T-cell (primary cell): ENCODE data around the gene POU2F3. TPM values are rescaled to one million over a fixed set of nuclear protein-coding genes. Genes with fewer than 3 reads are reported as not detected.

Source experiments
- ATAC-seq, 4 experiments: fragments of 200-7000 bp in 3 of 4; fragments of 150-1000 bp in 1 of 4; cut with Tn5 transposase; replicated peaks in 1 of 4; 1 replicate in 3 of 4; 2 replicates in 1 of 4; pipeline ENCODE4 v1.10.0; 2021; ENCODE audit warnings: moderate library complexity in 3 of 4, mild to moderate bottlenecking in 2 of 4, moderate number of reproducible peaks in 1 of 4
- CTCF ChIA-PET, 2 donors: fragments of 300-600 bp; sonication (Branson Sonifier 250); formaldehyde crosslinking; loops; one replicate each; lab custom pipeline; 2022; ENCODE audit warnings: antibody characterized with exemption in 2 of 2; lab: Charles Lee
- POLR2A ChIA-PET, 2 donors: fragments of 300-600 bp; sonication (Branson Sonifier 250); formaldehyde crosslinking; loops; one replicate each; lab custom pipeline; 2022; ENCODE audit warnings: antibody characterized with exemption in 2 of 2; lab: Charles Lee
- DNase-seq, 35 experiments: peaks; one replicate each; pipeline versions ENCODE4 v3.0.0 to v3.0.0-alpha.2; 2013 to 2023
- H3K27ac ChIP-seq: one replicate; pipeline ENCODE4 v1.5.1; 2013; ENCODE audit warnings: low read length
- H3K27me3 ChIP-seq, 2 experiments: replicated peaks in 1 of 2; 1 replicate in 1 of 2; 2 replicates in 1 of 2; pipeline versions ENCODE4 v1.6.1 to v1.7.0; 2013; ENCODE audit warnings: low read length in 1 of 2, mixed read lengths in 1 of 2; ENCODE audit not compliant: control insufficient read depth in 2 of 2, insufficient read depth in 2 of 2; ENCODE audit errors: extremely low read depth in 1 of 2
- H3K36me3 ChIP-seq, 2 donors: 1 replicate in 1 of 2; 2 replicates in 1 of 2; pipeline versions ENCODE4 v1.6.1 to v1.7.0; 2013; ENCODE audit warnings: low read length in 1 of 2; ENCODE audit not compliant: control insufficient read depth in 2 of 2, insufficient read depth in 1 of 2; ENCODE audit errors: extremely low read depth in 1 of 2
- H3K4me1 ChIP-seq, 2 experiments: 1 replicate in 1 of 2; 2 replicates in 1 of 2; pipeline versions ENCODE4 v1.6.1 to v1.7.0; 2013; ENCODE audit warnings: low read length in 2 of 2, mixed read lengths in 1 of 2; ENCODE audit not compliant: insufficient read depth in 2 of 2, control insufficient read depth in 1 of 2; ENCODE audit errors: extremely low read depth in 1 of 2
- H3K4me3 ChIP-seq, 2 donors: 1 replicate in 1 of 2; 2 replicates in 1 of 2; pipeline versions ENCODE4 v1.5.1 to v1.7.0; 2013; ENCODE audit warnings: mild to moderate bottlenecking in 2 of 2, low read length in 1 of 2, moderate library complexity in 1 of 2; ENCODE audit not compliant: control insufficient read depth in 1 of 2; ENCODE audit errors: extremely low read depth in 1 of 2
- H3K9me3 ChIP-seq: 2 replicates; pipeline ENCODE4 v1.7.0; 2013
- H3K27ac Mint-ChIP-seq, 2 donors: one replicate each; pipeline ENCODE4 v1.8.0; 2020 to 2021; ENCODE audit warnings: mild to moderate bottlenecking in 2 of 2, mixed read lengths in 2 of 2
- H3K27me3 Mint-ChIP-seq, 2 donors: one replicate each; pipeline ENCODE4 v1.8.0; 2021 to 2022; ENCODE audit warnings: mixed read lengths in 2 of 2
- H3K36me3 Mint-ChIP-seq: one replicate; pipeline ENCODE4 v1.8.0; 2021; ENCODE audit warnings: mixed read lengths
- H3K4me1 Mint-ChIP-seq, 3 donors: one replicate each; pipeline ENCODE4 v1.8.0; 2020 to 2022; ENCODE audit warnings: mixed read lengths in 3 of 3, mild to moderate bottlenecking in 1 of 3
- H3K4me3 Mint-ChIP-seq, 3 donors: one replicate each; pipeline ENCODE4 v1.8.0; 2020 to 2022; ENCODE audit warnings: mild to moderate bottlenecking in 3 of 3, mixed read lengths in 3 of 3, moderate library complexity in 3 of 3
- H3K9me3 Mint-ChIP-seq, 3 donors: one replicate each; pipeline ENCODE4 v1.8.0; 2020 to 2022; ENCODE audit warnings: mixed read lengths in 3 of 3
- WGBS: methylation state at CpG from one replicate; pipeline ENCODE4 v1.1.5; 2013; ENCODE audit warnings: missing lambda C conversion rate; ENCODE audit not compliant: insufficient coverage; 5-methylcytosine and 5-hydroxymethylcytosine counted together
- total RNA-seq, 35 experiments: library from RNA in 6 of 35; stranded (reverse) in 6 of 35; fragments of 120-200 nt in 1 of 35; gene quantifications; one replicate each; pipeline versions ENCODE4 v1.2.1 to v1.2.4 and lab custom pipeline; 2013 to 2026

The POU2F3 gene
- total RNA-seq, 5 donors from 2014 or later (not counting 1 experiment from before 2014, with no cell fraction given): not detected

DNA sequence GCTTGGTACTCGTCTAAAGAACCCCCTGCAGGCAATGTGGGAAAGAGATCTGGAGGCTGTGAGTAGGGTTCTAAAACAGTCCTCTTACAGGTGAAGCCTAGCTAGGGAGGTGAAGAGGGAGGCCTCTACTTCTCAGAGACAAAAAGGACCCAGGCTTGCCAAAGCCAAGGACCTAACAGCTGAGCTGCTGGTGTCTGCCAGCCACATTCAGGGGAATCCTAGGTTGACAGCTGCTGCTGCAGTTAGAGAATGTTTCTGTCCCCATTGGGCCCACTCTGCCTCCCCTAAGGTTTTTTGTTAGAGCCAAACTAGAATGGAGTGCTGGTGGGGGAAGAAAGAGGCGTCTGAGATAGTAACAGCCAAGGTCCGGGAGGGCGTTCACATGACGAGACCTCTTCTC is 58.5 kb downstream of the POU2F3 start:
- Histone ChIP-seq H3K36me3 (no peaks in the 10 kb centered on the region), H3K27me3 (peaks cover 0 to 35% of the 10 kb centered on the region in 2 experiments), H3K4me1 (no peaks in the 10 kb centered on the region), H3K27ac (no peak overlapping the region), H3K9me3 (no peaks in the 10 kb centered on the region), H3K4me3 (no peak overlapping the region)
- Mint-ChIP-seq H3K4me3 (no peak overlapping the region), H3K36me3 (no peaks in the 10 kb centered on the region), H3K27me3 (peaks cover 40 to 48% of the 10 kb centered on the region in 2 donors), H3K4me1 (no peaks in the 10 kb centered on the region), H3K27ac (no peak overlapping the region), H3K9me3 (no peaks in the 10 kb centered on the region)
- DNase-seq (no peak), ATAC-seq (no peak)
- POLR2A ChIA-PET: no interaction called here
- 81% methylated on average over 4 of the region's 5 CpGs for WGBS
- CTCF ChIA-PET: no interaction called here

- no peaks in the 10 kb centered on the region for H3K4me1 ChIP-seq
- Mint-ChIP-seq H3K4me3 (no peak overlapping the region), H3K36me3 (no peaks in the 10 kb centered on the region), H3K4me1 (no peaks in the 10 kb centered on the region), H3K27ac (no peak overlapping the region), H3K27me3 (peaks cover 21 to 39% of the 10 kb centered on the region in 2 donors), H3K9me3 (no peaks in the 10 kb centered on the region)
- no peaks in the 10 kb centered on the region for H3K36me3 ChIP-seq
- ChIA-PET CTCF (interaction anchor here (1.0 to 1.3 kb wide), 7 partner anchors 11 to 133 kb away, joined by 3 to 7 read pairs (median 4); no protein-coding TSS in a partner anchor), POLR2A (no interaction called here)
- 67% methylated on average over 1 of the region's 6 CpGs for WGBS
- no peaks in the 10 kb centered on the region for H3K9me3 ChIP-seq
- H3K27me3 ChIP-seq: peaks cover 0 to 43% of the 10 kb centered on the region in 2 experiments
- ATAC-seq (no peak), DNase-seq (no peak)
- no peak overlapping the region for H3K27ac ChIP-seq
- no peak overlapping the region for H3K4me3 ChIP-seq
These were observed 62.3 kb downstream of the POU2F3 start for GRCh38 chr11:120302001-120302805.

- ChIA-PET CTCF (interaction anchor here in 1 of 2 donors (0.6 to 1.2 kb wide), 9 partner anchors 12 to 264 kb away, joined by 3 to 7 read pairs (median 4); no protein-coding TSS in a partner anchor), POLR2A (no interaction called here)
- H3K27ac Mint-ChIP-seq: no peak overlapping the region
- DNase-seq: peak in 31 of 35 experiments; percentile 6 to 78 (median 40)
- Histone ChIP-seq H3K27ac (no peak overlapping the region), H3K9me3 (no peaks in the 10 kb centered on the region), H3K4me1 (no peaks in the 10 kb centered on the region), H3K4me3 (no peak overlapping the region), H3K36me3 (no peaks in the 10 kb centered on the region), H3K27me3 (peaks cover 0 to 44% of the 10 kb centered on the region in 2 experiments)
- no peaks in the 10 kb centered on the region for H3K4me1 Mint-ChIP-seq
- no peaks in the 10 kb centered on the region for H3K9me3 Mint-ChIP-seq
- peaks cover 16 to 36% of the 10 kb centered on the region in 2 donors for H3K27me3 Mint-ChIP-seq
- WGBS: 21% methylated on average over 2 of the region's 3 CpGs
- no peaks in the 10 kb centered on the region for H3K36me3 Mint-ChIP-seq
- H3K4me3 Mint-ChIP-seq: no peak overlapping the region
- ATAC-seq: peak; percentile 27 to 73 (median 48)
These were observed 63.2 kb downstream of the POU2F3 start for GRCh38 chr11:120303004-120303637.

DNA sequence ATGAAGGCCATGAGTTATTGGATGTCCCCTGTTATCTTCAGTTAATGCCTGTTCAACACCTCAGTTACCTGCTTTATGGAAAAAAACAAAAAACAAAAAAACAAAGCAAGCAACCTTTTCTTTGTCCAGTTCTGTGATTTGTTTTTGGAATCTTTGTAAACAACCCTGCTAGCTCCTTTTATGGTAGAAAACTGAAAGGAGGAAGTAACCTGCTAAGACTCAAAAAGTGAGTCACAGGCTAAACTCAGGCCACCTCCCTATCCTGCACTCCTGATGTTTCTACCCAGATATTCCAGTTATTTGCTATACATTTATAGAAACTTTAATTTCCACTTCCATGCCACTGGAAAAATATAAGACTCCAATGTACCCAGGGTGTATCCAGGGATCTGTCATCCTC is 64.6 kb downstream of the POU2F3 start:
- H3K27me3 ChIP-seq: peaks cover 0 to 48% of the 10 kb centered on the region in 2 experiments
- no peaks in the 10 kb centered on the region for H3K36me3 ChIP-seq
- ATAC-seq (no peak), DNase-seq (no peak)
- Mint-ChIP-seq H3K9me3 (no peaks in the 10 kb centered on the region), H3K4me3 (no peak overlapping the region), H3K4me1 (no peaks in the 10 kb centered on the region), H3K36me3 (no peaks in the 10 kb centered on the region), H3K27ac (no peak overlapping the region), H3K27me3 (peaks cover 12 to 28% of the 10 kb centered on the region in 2 donors)
- H3K4me1 ChIP-seq: no peaks in the 10 kb centered on the region
- ChIA-PET CTCF (interaction anchor here in 1 of 2 donors (0.5 to 0.9 kb wide), 4 partner anchors 25 to 830 kb away, joined by 3 read pairs; no protein-coding TSS in a partner anchor), POLR2A (no interaction called here)
- H3K4me3 ChIP-seq: no peak overlapping the region
- no peak overlapping the region for H3K27ac ChIP-seq
- no peaks in the 10 kb centered on the region for H3K9me3 ChIP-seq

GRCh38 chr11:120305286-120305685 is 65.3 kb downstream of the POU2F3 start:
- CTCF ChIA-PET: no interaction called here
- no peaks in the 10 kb centered on the region for H3K4me1 Mint-ChIP-seq
- Histone ChIP-seq H3K4me3 (no peak overlapping the region), H3K27me3 (peaks cover 0 to 45% of the 10 kb centered on the region in 2 experiments), H3K4me1 (no peaks in the 10 kb centered on the region), H3K9me3 (no peaks in the 10 kb centered on the region), H3K27ac (no peak overlapping the region), H3K36me3 (no peaks in the 10 kb centered on the region)
- no peaks in the 10 kb centered on the region for H3K36me3 Mint-ChIP-seq
- H3K9me3 Mint-ChIP-seq: no peaks in the 10 kb centered on the region
- ATAC-seq (no peak), DNase-seq (no peak)
- 79% methylated on average over 9 of the region's 12 CpGs for WGBS
- H3K4me3 Mint-ChIP-seq: no peak overlapping the region
- no peak overlapping the region for H3K27ac Mint-ChIP-seq
- H3K27me3 Mint-ChIP-seq: peaks cover 8 to 23% of the 10 kb centered on the region in 2 donors
- POLR2A ChIA-PET: no interaction called here

DNA sequence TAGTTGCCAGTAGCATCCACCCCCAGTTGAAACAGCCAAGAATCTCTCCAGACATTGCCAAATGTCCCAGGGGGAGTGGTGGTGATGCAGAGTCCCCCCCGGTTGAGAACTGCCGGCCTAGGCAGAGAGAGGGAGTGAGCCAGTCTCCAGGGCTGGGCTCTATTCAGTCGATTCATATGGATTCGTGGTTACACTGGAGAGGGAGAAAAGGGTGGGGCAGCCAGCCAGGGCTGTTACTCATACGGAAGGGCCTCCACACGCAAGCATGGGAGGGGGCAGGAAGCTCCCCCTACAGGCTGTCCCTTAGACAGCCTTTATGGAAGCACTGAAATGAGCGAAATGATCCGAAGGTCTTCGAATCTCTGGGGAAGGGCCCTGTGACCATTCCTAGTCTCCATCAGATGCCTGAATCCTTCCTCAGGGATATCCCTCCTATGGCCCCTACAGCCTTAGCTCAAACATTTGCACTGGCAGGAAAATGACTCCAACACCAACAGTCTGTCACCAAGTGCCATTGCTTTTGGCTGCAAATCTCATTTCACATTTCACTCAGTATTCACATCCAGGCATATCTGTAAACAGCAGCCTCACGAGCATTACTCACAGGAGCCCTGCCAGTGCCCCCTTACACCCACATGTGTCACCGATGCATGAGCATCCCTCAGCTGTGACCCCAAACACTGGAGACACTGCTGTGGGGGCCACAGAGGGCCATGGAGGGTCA is 66.7 kb downstream of the POU2F3 start:
- ATAC-seq: no peak
- CTCF ChIA-PET: no interaction called here
- H3K36me3 Mint-ChIP-seq: no peaks in the 10 kb centered on the region

More for the DNA sequence above, 66.7 kb downstream of the POU2F3 start:
- H3K27me3 ChIP-seq: peaks cover 0 to 41% of the 10 kb centered on the region in 2 experiments
- POLR2A ChIA-PET: no interaction called here
- Mint-ChIP-seq H3K4me1 (no peaks in the 10 kb centered on the region), H3K27ac (no peak overlapping the region), H3K9me3 (no peaks in the 10 kb centered on the region), H3K4me3 (no peak overlapping the region), H3K27me3 (peaks cover 8 to 23% of the 10 kb centered on the region in 2 donors)
- H3K4me3 ChIP-seq: no peak overlapping the region
- 69% methylated on average over 7 of the region's 11 CpGs for whole genome bisulfite sequencing
- H3K27ac ChIP-seq: no peak overlapping the region
- H3K36me3 ChIP-seq: no peaks in the 10 kb centered on the region
- H3K9me3 ChIP-seq: no peaks in the 10 kb centered on the region
- H3K4me1 ChIP-seq: no peaks in the 10 kb centered on the region
- no peak for DNase-seq
